HL-60 (cell line): Measurements from ENCODE around the gene TIGD4.

ENCODE experiments used
- CTCF ChIP-seq: IDR thresholded peaks from one replicate; pipeline ENCODE4 v1.5.1; 2011; ENCODE audit warnings: low read length, control low read depth, inconsistent platforms; ENCODE audit not compliant: insufficient read depth
- POLR2AphosphoS5 ChIP-seq: IDR thresholded peaks from 2 replicates; pipeline ENCODE4 v1.6.1; 2012; ENCODE audit warnings: low read depth

- TF ChIP-seq CTCF: no peak
- TF ChIP-seq POLR2AphosphoS5: no peak
Observed at GRCh38 chr4:152728343-152728742, 51.2 kb downstream of the TIGD4 start.
